Trophoblast cell (in vitro differentiated cells and primary cell): Measurements from ENCODE around the gene TCEAL7.

ENCODE experiments used
- DNase-seq, 2 donors: peaks; one replicate each; pipeline ENCODE4 v3.0.0-alpha.2; 2016
- H2AFZ ChIP-seq: 2 replicates; pipeline ENCODE4 v1.6.1; 2013; ENCODE audit warnings: low read length, moderate library complexity, mild to moderate bottlenecking; ENCODE audit not compliant: insufficient read depth, poor library complexity
- H2AK5ac ChIP-seq: 2 replicates; pipeline ENCODE4 v1.6.1; 2013; ENCODE audit warnings: mild to moderate bottlenecking, low read length
- H2BK120ac ChIP-seq: 2 replicates; pipeline ENCODE4 v1.6.1; 2013; ENCODE audit warnings: low read length, mild to moderate bottlenecking, moderate library complexity; ENCODE audit not compliant: insufficient read depth, poor library complexity
- H2BK12ac ChIP-seq: 2 replicates; pipeline ENCODE4 v1.6.1; 2013; ENCODE audit warnings: mild to moderate bottlenecking, low read length, moderate library complexity
- H2BK5ac ChIP-seq: 2 replicates; pipeline ENCODE4 v1.6.1; 2013; ENCODE audit warnings: low read length, low read depth, moderate library complexity, mild to moderate bottlenecking; ENCODE audit not compliant: poor library complexity
- H3K14ac ChIP-seq: 2 replicates; pipeline ENCODE4 v1.6.1; 2013; ENCODE audit warnings: mild to moderate bottlenecking, low read length
- H3K18ac ChIP-seq: 2 replicates; pipeline ENCODE4 v1.6.1; 2013; ENCODE audit warnings: mild to moderate bottlenecking, low read length
- H3K23ac ChIP-seq: 2 replicates; pipeline ENCODE4 v1.6.1; 2013; ENCODE audit warnings: low read length
- H3K27ac ChIP-seq: 2 replicates; pipeline ENCODE4 v1.5.1; 2013; ENCODE audit warnings: low read depth, mild to moderate bottlenecking, inconsistent platforms, low read length, moderate library complexity
- H3K27me3 ChIP-seq: 2 replicates; pipeline ENCODE4 v1.6.1; 2013; ENCODE audit warnings: inconsistent platforms, mild to moderate bottlenecking, low read length, moderate library complexity; ENCODE audit not compliant: insufficient read depth
- H3K36me3 ChIP-seq, 2 experiments: 1 replicate in 1 of 2; 2 replicates in 1 of 2; pipeline ENCODE4 v1.6.1; 2013; ENCODE audit warnings: low read length in 2 of 2, mild to moderate bottlenecking in 2 of 2, moderate library complexity in 1 of 2; ENCODE audit not compliant: insufficient read depth in 2 of 2, control insufficient read depth in 1 of 2
- H3K4ac ChIP-seq: 2 replicates; pipeline ENCODE4 v1.6.1; 2013; ENCODE audit warnings: low read depth, mild to moderate bottlenecking, low read length, moderate library complexity
- H3K4me1 ChIP-seq, 2 experiments: 1 replicate in 1 of 2; 2 replicates in 1 of 2; pipeline ENCODE4 v1.6.1; 2013; ENCODE audit warnings: low read length in 2 of 2, mild to moderate bottlenecking in 2 of 2, moderate library complexity in 1 of 2; ENCODE audit not compliant: insufficient read depth in 2 of 2, control insufficient read depth in 1 of 2
- H3K4me2 ChIP-seq: 2 replicates; pipeline ENCODE4 v1.6.1; 2013; ENCODE audit warnings: inconsistent platforms, mild to moderate bottlenecking, low read length, moderate library complexity
- H3K4me3 ChIP-seq: 2 replicates; pipeline ENCODE4 v1.5.1; 2013; ENCODE audit warnings: mild to moderate bottlenecking, low read depth, low read length, inconsistent platforms
- H3K79me1 ChIP-seq: one replicate; pipeline ENCODE4 v1.6.1; 2013; ENCODE audit warnings: low read length
- H3K79me2 ChIP-seq: 2 replicates; pipeline ENCODE4 v1.6.1; 2013; ENCODE audit warnings: low read length, mild to moderate bottlenecking; ENCODE audit not compliant: control insufficient read depth, insufficient read depth, poor library complexity
- H3K9ac ChIP-seq: 2 replicates; pipeline ENCODE4 v1.6.1; 2013; ENCODE audit warnings: mild to moderate bottlenecking, low read length
- H3K9me3 ChIP-seq: 2 replicates; pipeline ENCODE4 v1.6.1; 2013; ENCODE audit warnings: low read depth, mild to moderate bottlenecking, control low read depth, inconsistent platforms, low read length; ENCODE audit not compliant: insufficient read depth
- H4K12ac ChIP-seq: 2 replicates; pipeline ENCODE4 v1.6.1; 2013; ENCODE audit warnings: low read depth, mild to moderate bottlenecking, low read length, moderate library complexity
- H4K8ac ChIP-seq: 2 replicates; pipeline ENCODE4 v1.6.1; 2013; ENCODE audit warnings: low read depth, mild to moderate bottlenecking, low read length, moderate library complexity
- H4K91ac ChIP-seq: one replicate; pipeline ENCODE4 v1.6.1; 2013; ENCODE audit warnings: low read depth, mild to moderate bottlenecking, low read length, moderate library complexity
- WGBS: extraction: QIAGEN DNeasy Blood & Tissue Kit; methylation state at CpG from one replicate; pipeline ENCODE4 v1.1.7; 2013; ENCODE audit warnings: missing lambda C conversion rate; ENCODE audit not compliant: insufficient read length, insufficient coverage; ENCODE audit errors: extremely low coverage; 5-methylcytosine and 5-hydroxymethylcytosine counted together

TCEAL7 gene

GRCh38 chrX:103338663-103339062, 8.6 kb downstream of the TCEAL7 start:
- H3K23ac ChIP-seq: no peak overlapping the region
- H3K27me3 ChIP-seq: no peaks in the 10 kb centered on the region
- no peak overlapping the region for H2BK5ac ChIP-seq
- H3K27ac ChIP-seq: no peak overlapping the region
- no peak overlapping the region for H3K4ac ChIP-seq
- no CpG with 5 or more reads among the region's 3 CpGs for WGBS
- no peak overlapping the region for H4K12ac ChIP-seq
- H3K14ac ChIP-seq: no peak overlapping the region
- no peaks in the 10 kb centered on the region for H3K36me3 ChIP-seq
- no peak overlapping the region for H2BK12ac ChIP-seq
- no peaks in the 10 kb centered on the region for H3K79me2 ChIP-seq
- no peaks in the 10 kb centered on the region for H3K9me3 ChIP-seq
- no peaks in the 10 kb centered on the region for H3K79me1 ChIP-seq
- H2AK5ac ChIP-seq: no peak overlapping the region
- no peak overlapping the region for H3K9ac ChIP-seq
- no peaks in the 10 kb centered on the region for H3K4me1 ChIP-seq
- no peak overlapping the region for H2AFZ ChIP-seq
- H4K91ac ChIP-seq: no peak overlapping the region
- H3K4me3 ChIP-seq: no peak overlapping the region
- H2BK120ac ChIP-seq: no peak overlapping the region
- H4K8ac ChIP-seq: no peak overlapping the region
- H3K4me2 ChIP-seq: no peak overlapping the region
- no peak overlapping the region for H3K18ac ChIP-seq
- DNase-seq: no peak

GRCh38 chrX:103343105-103343504, 13.1 kb downstream of the TCEAL7 start:
- Histone ChIP-seq H2BK12ac (no peak overlapping the region), H3K4me1 (peaks cover 0 to 2% of the 10 kb centered on the region in 2 experiments), H3K27ac (no peak overlapping the region), H3K79me1 (no peaks in the 10 kb centered on the region), H2BK5ac (no peak overlapping the region), H3K14ac (no peak overlapping the region), H4K8ac (no peak overlapping the region), H4K91ac (no peak overlapping the region), H2BK120ac (no peak overlapping the region), H3K36me3 (no peaks in the 10 kb centered on the region), H4K12ac (no peak overlapping the region), H3K4me3 (no peak overlapping the region), H3K4ac (no peak overlapping the region), H3K23ac (no peak overlapping the region), H3K27me3 (no peaks in the 10 kb centered on the region), H3K4me2 (no peak overlapping the region), H3K18ac (no peak overlapping the region), H3K9ac (no peak overlapping the region), H3K9me3 (no peaks in the 10 kb centered on the region), H2AK5ac (no peak overlapping the region), H2AFZ (no peak overlapping the region), H3K79me2 (no peaks in the 10 kb centered on the region)
- no CpG with 5 or more reads among the region's 2 CpGs for WGBS
- DNase-seq: peak; percentile 27 to 75

- no peak overlapping the region for H3K14ac ChIP-seq
- H3K18ac ChIP-seq: no peak overlapping the region
- no peak overlapping the region for H3K4me3 ChIP-seq
- H3K4me1 ChIP-seq: peaks cover 0 to 2% of the 10 kb centered on the region in 2 experiments
- no peak overlapping the region for H3K23ac ChIP-seq
- no peak overlapping the region for H4K8ac ChIP-seq
- WGBS: no CpG with 5 or more reads among the region's 2 CpGs
- H3K4ac ChIP-seq: no peak overlapping the region
- no peak overlapping the region for H2BK12ac ChIP-seq
- no peaks in the 10 kb centered on the region for H3K9me3 ChIP-seq
- no peaks in the 10 kb centered on the region for H3K27me3 ChIP-seq
- no peaks in the 10 kb centered on the region for H3K79me2 ChIP-seq
- H3K27ac ChIP-seq: no peak overlapping the region
- H2BK5ac ChIP-seq: no peak overlapping the region
- no peak for DNase-seq
- H4K91ac ChIP-seq: no peak overlapping the region
- no peak overlapping the region for H3K4me2 ChIP-seq
- no peak overlapping the region for H3K9ac ChIP-seq
- H3K79me1 ChIP-seq: no peaks in the 10 kb centered on the region
- H3K36me3 ChIP-seq: no peaks in the 10 kb centered on the region
- no peak overlapping the region for H2BK120ac ChIP-seq
- H2AK5ac ChIP-seq: no peak overlapping the region
- H4K12ac ChIP-seq: no peak overlapping the region
- H2AFZ ChIP-seq: no peak overlapping the region
Measured at GRCh38 chrX:103344606-103345005, 14.6 kb downstream of the TCEAL7 start.

GRCh38 chrX:103347682-103348397, 17.8 kb downstream of the TCEAL7 start:
- no peaks in the 10 kb centered on the region for H3K27me3 ChIP-seq
- no peak overlapping the region for H3K14ac ChIP-seq
- H3K36me3 ChIP-seq: no peaks in the 10 kb centered on the region
- H2BK5ac ChIP-seq: no peak overlapping the region
- H3K4me2 ChIP-seq: peak overlapping the region; percentile 2
- no peak overlapping the region for H2BK120ac ChIP-seq
- H2AFZ ChIP-seq: no peak overlapping the region
- no peak overlapping the region for H2BK12ac ChIP-seq
- no peak overlapping the region for H2AK5ac ChIP-seq
- H4K12ac ChIP-seq: no peak overlapping the region
- no peak overlapping the region for H3K18ac ChIP-seq
- no CpG with 5 or more reads among the region's 29 CpGs for WGBS
- no peak for DNase-seq
- no peak overlapping the region for H3K4ac ChIP-seq
- no peak overlapping the region for H3K9ac ChIP-seq
- no peak overlapping the region for H3K23ac ChIP-seq
- H3K79me1 ChIP-seq: no peaks in the 10 kb centered on the region
- no peak overlapping the region for H4K8ac ChIP-seq
- no peak overlapping the region for H4K91ac ChIP-seq
- H3K4me3 ChIP-seq: no peak overlapping the region
- peaks cover 3 to 6% of the 10 kb centered on the region in 2 experiments for H3K4me1 ChIP-seq
- no peaks in the 10 kb centered on the region for H3K9me3 ChIP-seq
- H3K27ac ChIP-seq: no peak overlapping the region
- H3K79me2 ChIP-seq: no peaks in the 10 kb centered on the region
